Measurements from ENCODE around the gene MELTF. TPM values are rescaled to one million over a fixed set of nuclear protein-coding genes. Genes with fewer than 3 reads are reported as not detected.
"Not testable (repeated sequence)": the region's sequence is repeated elsewhere in the genome, so short reads cannot be mapped to it uniquely, and the experiment has no call there.

The MELTF gene
- total RNA-seq, 2 donors from 2014 or later: 3.1 to 6.7 TPM

- Histone ChIP-seq H3K4me1 (peaks cover 0 to 15% of the 10 kb centered on the region in 2 donors), H3K36me3 (no peaks in the 10 kb centered on the region), H3K4me3 (no peak overlapping the region), H3K9me3 (no peaks in the 10 kb centered on the region), H3K27me3 (no peaks in the 10 kb centered on the region), H3K27ac (no peak overlapping the region)
- TF ChIP-seq CTCF (IDR thresholded peaks at IDR 0.05): no peak
- peak; percentile 54 for DNase-seq (ENCODE audit: low spot score)
These were observed 6.0 kb upstream of the MELTF start for GRCh38 chr3:197035577-197035976.

GRCh38 chr3:197034778-197035177, 5.2 kb upstream of the MELTF start:
- not testable (repeated sequence) for H3K27me3 ChIP-seq, H3K9me3 ChIP-seq, H3K27ac ChIP-seq, H3K4me3 ChIP-seq, H3K36me3 ChIP-seq
- H3K4me1 ChIP-seq: peaks cover 0 to 21% of the 10 kb centered on the region in 2 donors
- DNase-seq (ENCODE audit: low spot score): peak; percentile 40

GRCh38 chr3:197033764-197034163, 4.1 kb upstream of the MELTF start:
- H3K27me3 ChIP-seq, H3K36me3 ChIP-seq, H3K27ac ChIP-seq, H3K4me3 ChIP-seq, H3K9me3 ChIP-seq: not testable (repeated sequence)
- peak; percentile 18 for DNase-seq (ENCODE audit: low spot score)
- peaks cover 0 to 31% of the 10 kb centered on the region in 2 donors for H3K4me1 ChIP-seq

GRCh38 chr3:197031315-197032285, 2.0 kb upstream of the MELTF start:
- Histone ChIP-seq H3K4me3 (no peak overlapping the region), H3K27ac (peak overlapping the region; percentile 87 to 94), H3K36me3 (no peaks in the 10 kb centered on the region), H3K27me3 (no peaks in the 10 kb centered on the region), H3K4me1 (peaks cover 0 to 38% of the 10 kb centered on the region in 2 donors), H3K9me3 (no peaks in the 10 kb centered on the region)
- TF ChIP-seq CTCF (IDR thresholded peaks at IDR 0.05): no peak
- DNase-seq (ENCODE audit: low spot score): peak; percentile 98

GRCh38 chr3:197030379-197031314, 1.0 kb upstream of the MELTF start:
- no peak for TF ChIP-seq CTCF (IDR thresholded peaks at IDR 0.05)
- peak; percentile 60 for DNase-seq (ENCODE audit: low spot score)
- peak overlapping the region in 1 of 2 donors; percentile 11 for H3K4me3 ChIP-seq
- H3K4me1 ChIP-seq: peaks cover 0 to 38% of the 10 kb centered on the region in 2 donors
- H3K36me3 ChIP-seq: no peaks in the 10 kb centered on the region
- no peaks in the 10 kb centered on the region for H3K27me3 ChIP-seq
- H3K27ac ChIP-seq: peak overlapping the region; percentile 87 to 94
- no peaks in the 10 kb centered on the region for H3K9me3 ChIP-seq

GRCh38 chr3:197028728-197029510, 698 bp downstream of the MELTF start:
- peak overlapping the region; percentile 87 to 94 for H3K27ac ChIP-seq
- H3K4me1 ChIP-seq: peaks cover 0 to 38% of the 10 kb centered on the region in 2 donors
- no peaks in the 10 kb centered on the region for H3K9me3 ChIP-seq
- H3K4me3 ChIP-seq: peak overlapping the region; percentile 42 to 61
- H3K36me3 ChIP-seq: no peaks in the 10 kb centered on the region
- no peak for TF ChIP-seq CTCF (IDR thresholded peaks at IDR 0.05)
- no peaks in the 10 kb centered on the region for H3K27me3 ChIP-seq
- peak; percentile 59 for DNase-seq (ENCODE audit: low spot score)
